Measurements from ENCODE around the gene ICOSLG. TPM values are rescaled to one million over a fixed set of nuclear protein-coding genes. Genes with fewer than 3 reads are reported as not detected.

Gene ICOSLG
- under 0.01 and 0.13 TPM in 2 replicates for total RNA-seq

GRCh38 chr21:44240842-44241241 is at the start of gene ICOSLG:
Gene ICOSLG (minus strand): TSS chr21:44240943. CDS start chr21:44240817, 126 bp downstream.

GRCh38 chr21:44285138-44285992 is 44.6 kb upstream of the ICOSLG start, which contains the start of gene AIRE:
Gene AIRE (plus strand): TSS chr21:44285876. CDS start chr21:44286007, 131 bp downstream.

DNA sequence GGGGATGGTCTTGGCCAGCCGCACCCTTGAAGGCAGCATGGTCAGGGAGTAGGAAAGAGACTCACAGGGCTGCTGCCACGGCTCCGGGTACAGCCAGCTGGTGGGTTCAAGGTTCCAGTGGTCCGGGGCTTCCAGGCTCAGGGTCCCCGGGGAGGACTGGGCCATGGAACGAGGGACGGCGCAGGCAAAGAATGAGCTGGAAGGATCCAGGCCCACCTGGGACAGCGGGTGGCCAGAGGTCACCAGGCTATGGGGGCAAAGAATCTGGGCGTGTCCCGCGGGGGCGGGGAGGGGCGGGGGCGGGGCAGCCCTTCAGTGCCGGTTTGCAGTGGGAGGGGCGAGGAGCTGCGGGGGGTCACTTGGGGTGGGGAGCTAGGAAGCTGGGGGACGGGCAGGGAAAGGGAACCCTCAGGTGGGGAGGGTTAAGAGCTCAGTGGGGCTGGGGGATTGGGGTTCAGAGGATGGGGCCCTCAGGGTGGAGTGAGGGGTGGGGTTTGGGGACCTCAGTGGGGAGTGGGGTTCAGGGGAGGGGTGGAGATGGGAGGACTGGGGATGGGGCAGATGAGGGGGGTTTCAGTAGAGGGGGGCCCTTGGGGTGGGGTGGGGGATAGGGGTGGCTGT is 21.0 kb upstream of the ICOSLG start, which contains the start of gene DNMT3L:
DNMT3L (minus strand) TSS at position 223 of the 621 bp plus-strand sequence. CDS start 638 bp downstream, outside the sequence.

Small RNA genes lying within 50 kb of the gene (small RNA-seq; reads per million reads assigned to genes)
- gene AP001059.3 = not detected

Other genes starting within 250 kb of the ICOSLG start
- gene TRAPPC10, start 228.6 kb downstream of the ICOSLG start, total RNA-seq = 25.7 and 29.7 TPM in 2 replicates
- gene PWP2, start 133.5 kb downstream of the ICOSLG start, total RNA-seq = 1.3 and 1.7 TPM in 2 replicates
- 12.3 and 13.3 TPM in 2 replicates for gene GATD3, start 107.3 kb downstream of the ICOSLG start, total RNA-seq
- not detected in 2 replicates for gene DNMT3L, start 21.0 kb upstream of the ICOSLG start, total RNA-seq
- gene AIRE, start 44.9 kb upstream of the ICOSLG start, total RNA-seq = not detected in 2 replicates
- gene PFKL, start 59.1 kb upstream of the ICOSLG start, total RNA-seq = 116 and 121 TPM in 2 replicates
- 8.3 and 12.3 TPM in 2 replicates for gene CFAP410, start 98.4 kb upstream of the ICOSLG start, total RNA-seq
- under 0.01 TPM in 1 of 2 replicates, not detected in the other for gene TRPM2, start 112.7 kb upstream of the ICOSLG start, total RNA-seq
- gene LRRC3, start 214.6 kb upstream of the ICOSLG start, total RNA-seq = 0.22 and 0.26 TPM in 2 replicates

Data from articular chondrocyte of knee joint (primary cell).